GM12878 (cell line): ENCODE data around the gene MARCHF6. TPM values are rescaled to one million over a fixed set of nuclear protein-coding genes. Genes with fewer than 3 reads are reported as not detected.
A peak's percentile ranks its signal among the peaks of the same experiment; 100 is the strongest.

ENCODE experiments used
- ATAC-seq: fragments of 200-7000 bp; cut with Tn5 transposase; 3 replicates; pipeline ENCODE4 v1.9.1; 2020; ENCODE audit warnings: mild to moderate bottlenecking, moderate library complexity
- BruUV-seq: library from RNA; stranded (reverse); fragments of 400-500 nt; replicated peaks from 2 replicates; lab custom pipeline; 2021; lab: Mats Ljungman, UMichigan
- CTCF ChIA-PET: fragments of 300-600 bp; sonication (Branson Sonifier 250); formaldehyde crosslinking; extraction: SDS; loops from one replicate; lab custom pipeline; 2021; ENCODE audit warnings: inconsistent platforms; lab: Yijun Ruan, JAX
- POLR2A ChIA-PET: fragments of 350-600 bp; formaldehyde crosslinking; extraction: SDS; loops from one replicate; lab custom pipeline; 2021; ENCODE audit warnings: inconsistent platforms; lab: Charles Lee
- RAD21 ChIA-PET: fragments of 300-600 bp; sonication (Branson Sonifier 250); formaldehyde crosslinking; loops from one replicate; lab custom pipeline; 2023; ENCODE audit warnings: antibody characterized with exemption; ENCODE audit not compliant: unreplicated experiment; lab: Charles Lee
- SMC1A ChIA-PET: fragments of 300-600 bp; sonication (Branson Sonifier 250); formaldehyde crosslinking; loops from one replicate; lab custom pipeline; 2023; ENCODE audit not compliant: unreplicated experiment, uncharacterized antibody; lab: Charles Lee
- DNase-seq: peaks from one replicate; pipeline ENCODE4 v3.0.0-alpha.2; 2011; ENCODE audit warnings: low read depth, low spot score
- FAIRE-seq: peaks from 3 replicates; lab custom pipeline; 2011; peaks lifted over from hg19 to GRCh38; lab: Jason Lieb, UNC
- H2AFZ ChIP-seq: 2 replicates; pipeline ENCODE4 v1.6.0; 2011; ENCODE audit warnings: low read depth, low read length, control low read depth; ENCODE audit not compliant: control insufficient read depth
- H3K27ac ChIP-seq: 2 replicates; pipeline ENCODE4 v1.5.1; 2011; ENCODE audit warnings: control low read depth; ENCODE audit not compliant: control insufficient read depth, insufficient read depth
- H3K27me3 ChIP-seq, 2 experiments: replicated peaks in 1 of 2; 2 replicates each; pipeline versions ENCODE4 v1.6.0 to v1.6.1; 2011; ENCODE audit warnings: low read length in 1 of 2; ENCODE audit not compliant: control insufficient read depth in 2 of 2, insufficient read depth in 2 of 2
- H3K36me3 ChIP-seq, 2 experiments: 2 replicates each; pipeline ENCODE4 v1.5.1; 2011; ENCODE audit warnings: low read length in 1 of 2; ENCODE audit not compliant: control insufficient read depth in 2 of 2, insufficient read depth in 2 of 2
- H3K4me1 ChIP-seq: 2 replicates; pipeline ENCODE4 v1.6.1; 2011; ENCODE audit warnings: mild to moderate bottlenecking, low read length, moderate library complexity, mixed read lengths; ENCODE audit not compliant: control insufficient read depth, insufficient read depth
- H3K4me2 ChIP-seq: 2 replicates; pipeline ENCODE4 v1.6.0; 2011; ENCODE audit warnings: control low read depth; ENCODE audit not compliant: control insufficient read depth, insufficient read depth
- H3K4me3 ChIP-seq: fragments of 200-600 bp; sonication (generic); 2 replicates; pipeline ENCODE4 v1.5.1; 2016
- H3K79me2 ChIP-seq: 2 replicates; pipeline ENCODE4 v1.6.0; 2011; ENCODE audit warnings: low read length; ENCODE audit not compliant: control insufficient read depth, insufficient read depth
- H3K9ac ChIP-seq: 2 replicates; pipeline ENCODE4 v1.8.0; 2011; ENCODE audit warnings: low read length, control low read depth, mixed read lengths; ENCODE audit not compliant: control insufficient read depth, insufficient read depth
- H3K9me3 ChIP-seq: replicated peaks from 3 replicates; pipeline ENCODE4 v1.5.1; 2011; ENCODE audit warnings: mild to moderate bottlenecking, low read length; ENCODE audit not compliant: control insufficient read depth, insufficient read depth
- H4K20me1 ChIP-seq: 2 replicates; pipeline ENCODE4 v1.6.0; 2011; ENCODE audit not compliant: control insufficient read depth, insufficient read depth
- ATF2 ChIP-seq: IDR thresholded peaks from 2 replicates; pipeline ENCODE4 v1.6.1; 2012; ENCODE audit warnings: low read length, inconsistent platforms
- CBFB ChIP-seq: IDR thresholded peaks from 2 replicates; pipeline ENCODE4 v1.6.1; 2016; ENCODE audit warnings: antibody characterized with exemption, low read depth
- CEBPZ ChIP-seq: fragments of 150-350 bp; IDR thresholded peaks from 2 replicates; pipeline ENCODE4 v1.6.1; 2016; ENCODE audit warnings: low read depth, low read length
- CREM ChIP-seq: IDR thresholded peaks from 2 replicates; pipeline ENCODE4 v1.6.1; 2014; ENCODE audit warnings: antibody characterized with exemption, low read depth
- FOS ChIP-seq: IDR thresholded peaks from 3 replicates; pipeline ENCODE4 v1.6.1; 2011; ENCODE audit warnings: borderline replicate concordance; ENCODE audit not compliant: insufficient read length; ENCODE audit errors: extremely low read depth
- GABPA ChIP-seq: IDR thresholded peaks from 2 replicates; pipeline ENCODE4 v1.6.1; 2014; ENCODE audit warnings: antibody characterized with exemption, low read depth, mild to moderate bottlenecking, inconsistent platforms
- LARP7 ChIP-seq: fragments of 450-650 bp; IDR thresholded peaks from 2 replicates; pipeline ENCODE4 v1.6.1; 2017; ENCODE audit warnings: mild to moderate bottlenecking
- NFXL1 ChIP-seq: fragments of 450-650 bp; IDR thresholded peaks from 2 replicates; pipeline ENCODE4 v1.6.1; 2017; ENCODE audit warnings: antibody characterized with exemption, mild to moderate bottlenecking, borderline replicate concordance
- NRF1 ChIP-seq: conservative IDR thresholded peaks from 2 replicates; pipeline ENCODE4 v1.6.1; 2011; ENCODE audit warnings: mild to moderate bottlenecking, low read depth, low read length, improper control_type of control experiment
- PAX8 ChIP-seq: fragments of 450-650 bp; IDR thresholded peaks from 2 replicates; pipeline ENCODE4 v1.6.1; 2017; ENCODE audit warnings: mild to moderate bottlenecking, moderate library complexity
- PML ChIP-seq: IDR thresholded peaks from 2 replicates; pipeline ENCODE4 v1.6.1; 2012; ENCODE audit warnings: low read length, inconsistent platforms
- RAD21 ChIP-seq: IDR thresholded peaks from 2 replicates; pipeline ENCODE4 v1.6.1; 2011; ENCODE audit warnings: mild to moderate bottlenecking, low read depth, low read length, moderate library complexity; ENCODE audit not compliant: insufficient read depth
- SUZ12 ChIP-seq: fragments of 200-600 bp; sonication (generic); IDR thresholded peaks from one replicate; pipeline ENCODE4 v1.6.1; 2018; ENCODE audit warnings: antibody characterized with exemption, mild to moderate bottlenecking; ENCODE audit not compliant: unreplicated experiment
- USF1 ChIP-seq: IDR thresholded peaks from 2 replicates; pipeline ENCODE4 v1.6.1; 2011; ENCODE audit warnings: borderline replicate concordance, low read depth, mild to moderate bottlenecking, moderate library complexity, mixed read lengths, low read length; ENCODE audit not compliant: insufficient read depth; ENCODE audit errors: extremely low read length
- WRNIP1 ChIP-seq: IDR thresholded peaks from 2 replicates; pipeline ENCODE4 v1.6.1; 2011; ENCODE audit warnings: low read depth, low read length, improper control_type of control experiment, borderline replicate concordance
- WGBS: methylation state at CpG from one replicate; pipeline ENCODE4 v1.1.6; 2016; ENCODE audit warnings: low lambda C conversion rate; ENCODE audit not compliant: insufficient replicate concordance, insufficient coverage; ENCODE audit errors: missing lambda C conversion rate; 5-methylcytosine and 5-hydroxymethylcytosine counted together
- in situ Hi-C: fragments of 300-500 bp; cut with MboI; formaldehyde crosslinking; loops from 9 replicates; pipeline ENCODE4 v1.14.3; 2018; ENCODE audit warnings: mixed read lengths
- intact Hi-C: fragments of 100-400 bp; cut with micrococcal nuclease; formaldehyde crosslinking; loops from one replicate; pipeline ENCODE4 v1.14.2; 2022; ENCODE audit not compliant: unreplicated experiment
- polyA plus RNA-seq, 11 experiments: library from polyadenylated mRNA; depleted of rRNA in 4 of 11; unstranded in 6 of 11; stranded (reverse) in 5 of 11; fragments of >200 nt; fragmentation: Nextera tagmentation in 4 of 11; fragmentation: Illumina TruSeq in 1 of 11; extraction: Ambion mirVana in 4 of 11; extraction: Trizol in 1 of 11; gene quantifications; 1 replicate in 1 of 11; 2 replicates in 10 of 11; pipeline versions ENCODE4 v1.2.1 to v1.2.3, GENCODE V29; 2011 to 2016; ENCODE audit warnings: inconsistent platforms in 2 of 11, missing spikeins in 2 of 11, low read depth in 1 of 11
- total RNA-seq, 4 experiments: library from RNA; depleted of rRNA in 3 of 4; stranded (reverse); fragments of >200 nt in 3 of 4; fragmentation: Illumina TruSeq in 1 of 4; extraction: Trizol in 1 of 4; gene quantifications; 2 replicates each; pipeline versions ENCODE4 v1.2.1 to v1.2.3, GENCODE V29; 2013 to 2021
- TF ChIP-seq, protein P1 (sequence below): fragments of 450-650 bp; IDR thresholded peaks from 2 replicates; pipeline ENCODE4 v1.6.1; 2017; ENCODE audit warnings: antibody characterized with exemption, mild to moderate bottlenecking, moderate library complexity

The MARCHF6 gene
- total and polyA plus RNA-seq, 10 of the 15 experiments (the other 5 are each of a cell fraction or from before 2014, with no cell fraction given) = 39.1 to 172 (median 61.0) TPM

DNA sequence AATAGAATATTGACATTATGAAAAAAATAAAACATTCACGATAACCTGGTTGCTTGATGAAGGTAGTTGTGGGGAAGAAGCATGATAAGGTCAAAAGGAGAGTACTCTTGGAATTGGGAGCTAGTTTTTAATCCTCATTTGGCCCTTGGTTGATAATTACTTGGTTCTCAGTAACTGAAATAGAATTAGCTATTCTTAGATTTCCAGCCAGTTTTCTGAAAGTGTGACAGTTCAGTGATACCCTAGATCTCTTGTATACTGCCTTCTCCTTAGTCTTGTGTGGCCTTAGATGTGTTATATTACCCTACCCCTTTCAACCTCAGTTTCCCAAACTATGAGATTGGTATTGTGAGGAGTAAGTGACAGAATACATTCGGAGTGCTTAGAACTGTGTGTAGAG, 17.4 kb downstream of the MARCHF6 start:
- H3K27ac ChIP-seq = no peak overlapping the region
- H3K9me3 ChIP-seq = peaks cover 5% of the 10 kb centered on the region; the same call in 2 of the 3 replicates
- CTCF ChIA-PET = interaction anchor here (0.9 to 1.4 kb wide), 3 partner anchors 14 to 87 kb away, joined by 3 to 7 read pairs (median 3); no protein-coding TSS in a partner anchor
- peaks cover 87% of the 10 kb centered on the region for H3K79me2 ChIP-seq
- SMC1A ChIA-PET = interaction anchor here (0.9 to 2.0 kb wide), 5 partner anchors 9 to 26 kb away, joined by 3 to 11 read pairs (median 4); no protein-coding TSS in a partner anchor
- H3K9ac ChIP-seq = no peak overlapping the region
- DNase-seq (no peak), ATAC-seq (no peak), FAIRE-seq (peak; percentile 52)
- RAD21 ChIA-PET = interaction anchor here (2.0 kb wide), 1 partner anchor 13 kb away, joined by 5 read pairs; no protein-coding TSS in a partner anchor
- WGBS = 100% methylated on average over 2 of the region's 2 CpGs
- no peaks in the 10 kb centered on the region for H3K27me3 ChIP-seq
- POLR2A ChIA-PET = no interaction called here
- intact Hi-C loops (no loop called here), in situ Hi-C loops (no loop called here)
- no peak overlapping the region for H3K4me2 ChIP-seq
- no peaks in the 10 kb centered on the region for H3K4me1 ChIP-seq
- H2AFZ ChIP-seq = no peak overlapping the region
- BruUV-seq = no TSS peak
- H3K4me3 ChIP-seq = no peak overlapping the region
- H4K20me1 ChIP-seq = 0 out of 2 replicates have a peak, but pooled peaks cover 2% of the 10 kb centered on the region
- 0 out of 4 replicates have a peak, but pooled peaks cover 0 to 2% of the 10 kb centered on the region in 2 experiments for H3K36me3 ChIP-seq
- no peak for TF ChIP-seq CBFB
- no peak for TF ChIP-seq GABPA
- TF ChIP-seq CEBPZ = no peak
- TF ChIP-seq USF1 = no peak
- no peak for TF ChIP-seq WRNIP1
- no peak for TF ChIP-seq PML
- TF ChIP-seq, protein P1, sequence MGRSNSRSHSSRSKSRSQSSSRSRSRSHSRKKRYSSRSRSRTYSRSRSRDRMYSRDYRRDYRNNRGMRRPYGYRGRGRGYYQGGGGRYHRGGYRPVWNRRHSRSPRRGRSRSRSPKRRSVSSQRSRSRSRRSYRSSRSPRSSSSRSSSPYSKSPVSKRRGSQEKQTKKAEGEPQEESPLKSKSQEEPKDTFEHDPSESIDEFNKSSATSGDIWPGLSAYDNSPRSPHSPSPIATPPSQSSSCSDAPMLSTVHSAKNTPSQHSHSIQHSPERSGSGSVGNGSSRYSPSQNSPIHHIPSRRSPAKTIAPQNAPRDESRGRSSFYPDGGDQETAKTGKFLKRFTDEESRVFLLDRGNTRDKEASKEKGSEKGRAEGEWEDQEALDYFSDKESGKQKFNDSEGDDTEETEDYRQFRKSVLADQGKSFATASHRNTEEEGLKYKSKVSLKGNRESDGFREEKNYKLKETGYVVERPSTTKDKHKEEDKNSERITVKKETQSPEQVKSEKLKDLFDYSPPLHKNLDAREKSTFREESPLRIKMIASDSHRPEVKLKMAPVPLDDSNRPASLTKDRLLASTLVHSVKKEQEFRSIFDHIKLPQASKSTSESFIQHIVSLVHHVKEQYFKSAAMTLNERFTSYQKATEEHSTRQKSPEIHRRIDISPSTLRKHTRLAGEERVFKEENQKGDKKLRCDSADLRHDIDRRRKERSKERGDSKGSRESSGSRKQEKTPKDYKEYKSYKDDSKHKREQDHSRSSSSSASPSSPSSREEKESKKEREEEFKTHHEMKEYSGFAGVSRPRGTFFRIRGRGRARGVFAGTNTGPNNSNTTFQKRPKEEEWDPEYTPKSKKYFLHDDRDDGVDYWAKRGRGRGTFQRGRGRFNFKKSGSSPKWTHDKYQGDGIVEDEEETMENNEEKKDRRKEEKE = no peak
- TF ChIP-seq FOS = no peak
- no peak for TF ChIP-seq ATF2
- TF ChIP-seq CREM = no peak
- TF ChIP-seq LARP7 = no peak
- TF ChIP-seq SUZ12 = no peak
- TF ChIP-seq NRF1 = no peak
- no peak for TF ChIP-seq NFXL1
- no peak for TF ChIP-seq RAD21
- no peak for TF ChIP-seq PAX8
